Stomach (tissue), 4 donors: Measurements from ENCODE around the gene DLGAP1.

Source experiments
- EP300 ChIP-seq: sonication (generic); formaldehyde crosslinking; IDR thresholded peaks from one replicate; pipeline ENCODE4 v1.6.1; 2017; ENCODE audit warnings: antibody characterized with exemption
- POLR2A ChIP-seq, 4 donors: fragments of 450-650 bp; IDR thresholded peaks; one replicate each; pipeline ENCODE4 v1.6.1; 2016; ENCODE audit warnings: antibody characterized with exemption in 4 of 4, control low read depth in 2 of 4, mild to moderate bottlenecking in 1 of 4, moderate library complexity in 1 of 4
- TF ChIP-seq, protein P1 (sequence below), 7 experiments: fragments of 450-650 bp in 4 of 7; fragments of 200-600 bp in 3 of 7; sonication (generic) in 3 of 7; IDR thresholded peaks; one replicate each; pipeline ENCODE4 v1.5.1; 2016 to 2019; ENCODE audit warnings: antibody characterized with exemption in 7 of 7, control low read depth in 2 of 7, mild to moderate bottlenecking in 1 of 7

DNA sequence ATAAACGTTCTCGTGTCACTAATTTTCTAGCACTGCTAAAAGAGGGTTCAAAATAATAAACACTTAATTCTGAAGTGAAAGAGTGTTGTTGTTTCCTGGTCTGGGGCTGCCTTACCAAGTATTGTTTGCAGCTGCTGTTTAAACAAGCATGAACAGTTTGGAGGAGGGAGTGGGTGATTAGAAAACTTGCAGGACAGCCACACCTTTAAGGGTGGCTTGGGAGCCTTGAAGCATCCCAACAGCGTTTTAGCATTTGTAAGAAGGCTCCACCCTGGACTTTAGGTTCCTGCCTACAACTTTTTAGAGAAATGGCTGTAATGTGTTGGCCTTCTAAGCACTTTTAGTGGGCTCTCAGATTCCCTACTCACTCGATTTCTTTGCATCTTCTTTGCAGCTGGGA, 633.6 kb downstream of the DLGAP1 start:
- TF ChIP-seq, protein P1, sequence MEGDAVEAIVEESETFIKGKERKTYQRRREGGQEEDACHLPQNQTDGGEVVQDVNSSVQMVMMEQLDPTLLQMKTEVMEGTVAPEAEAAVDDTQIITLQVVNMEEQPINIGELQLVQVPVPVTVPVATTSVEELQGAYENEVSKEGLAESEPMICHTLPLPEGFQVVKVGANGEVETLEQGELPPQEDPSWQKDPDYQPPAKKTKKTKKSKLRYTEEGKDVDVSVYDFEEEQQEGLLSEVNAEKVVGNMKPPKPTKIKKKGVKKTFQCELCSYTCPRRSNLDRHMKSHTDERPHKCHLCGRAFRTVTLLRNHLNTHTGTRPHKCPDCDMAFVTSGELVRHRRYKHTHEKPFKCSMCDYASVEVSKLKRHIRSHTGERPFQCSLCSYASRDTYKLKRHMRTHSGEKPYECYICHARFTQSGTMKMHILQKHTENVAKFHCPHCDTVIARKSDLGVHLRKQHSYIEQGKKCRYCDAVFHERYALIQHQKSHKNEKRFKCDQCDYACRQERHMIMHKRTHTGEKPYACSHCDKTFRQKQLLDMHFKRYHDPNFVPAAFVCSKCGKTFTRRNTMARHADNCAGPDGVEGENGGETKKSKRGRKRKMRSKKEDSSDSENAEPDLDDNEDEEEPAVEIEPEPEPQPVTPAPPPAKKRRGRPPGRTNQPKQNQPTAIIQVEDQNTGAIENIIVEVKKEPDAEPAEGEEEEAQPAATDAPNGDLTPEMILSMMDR (IDR thresholded peaks at IDR 0.05): no peak
- no peak for TF ChIP-seq EP300
- TF ChIP-seq POLR2A (IDR thresholded peaks at IDR 0.05): no peak
